Naive B cell (primary cell): ENCODE data around the gene DLL1. TPM values are rescaled to one million over a fixed set of nuclear protein-coding genes. Genes with fewer than 3 reads are reported as not detected.
A peak's percentile ranks its signal among the peaks of the same experiment; 100 is the strongest.

Experiments used
- ATAC-seq, 2 donors: fragments of 150-1000 bp; cut with Tn5 transposase; 2 replicates each; pipeline ENCODE4 v1.10.0; 2021; ENCODE audit warnings: low read depth in 2 of 2, mild to moderate bottlenecking in 2 of 2, moderate library complexity in 2 of 2
- DNase-seq: peaks from one replicate; pipeline ENCODE4 v3.0.0; 2022
- H3K27ac Mint-ChIP-seq, 6 donors: one replicate each; pipeline ENCODE4 v1.8.0; 2020 to 2022; ENCODE audit warnings: mild to moderate bottlenecking in 6 of 6, mixed read lengths in 6 of 6, moderate library complexity in 5 of 6, inconsistent platforms in 2 of 6
- H3K27me3 Mint-ChIP-seq, 3 donors: one replicate each; pipeline ENCODE4 v1.8.0; 2021 to 2022; ENCODE audit warnings: mixed read lengths in 3 of 3, mild to moderate bottlenecking in 1 of 3
- H3K36me3 Mint-ChIP-seq, 2 donors: one replicate each; pipeline ENCODE4 v1.8.0; 2020 to 2022; ENCODE audit warnings: mixed read lengths in 2 of 2, inconsistent platforms in 1 of 2, mild to moderate bottlenecking in 1 of 2
- H3K4me1 Mint-ChIP-seq, 3 donors: one replicate each; pipeline ENCODE4 v1.8.0; 2020 to 2022; ENCODE audit warnings: mixed read lengths in 3 of 3, inconsistent platforms in 1 of 3, mild to moderate bottlenecking in 1 of 3, moderate library complexity in 1 of 3
- H3K4me3 Mint-ChIP-seq, 8 donors: one replicate each; pipeline ENCODE4 v1.8.0; 2020 to 2022; ENCODE audit warnings: mild to moderate bottlenecking in 8 of 8, mixed read lengths in 8 of 8, moderate library complexity in 8 of 8, inconsistent platforms in 2 of 8
- H3K9me3 Mint-ChIP-seq, 7 donors: one replicate each; pipeline ENCODE4 v1.8.0; 2020 to 2022; ENCODE audit warnings: mixed read lengths in 7 of 7, mild to moderate bottlenecking in 5 of 7, inconsistent platforms in 2 of 7, moderate library complexity in 1 of 7
- polyA plus RNA-seq, 6 donors: library from polyadenylated mRNA; unstranded; fragments of 300-500 nt; fragmentation: Illumina TruSeq; gene quantifications; one replicate each; pipeline ENCODE4 v1.2.3, GENCODE V29; 2021; ENCODE audit warnings: low read depth in 6 of 6

The DLL1 gene
- polyA plus RNA-seq, 6 donors from 2014 or later, result 0.19 to 1.4 (median 0.98) TPM; not detected in 2

DNA sequence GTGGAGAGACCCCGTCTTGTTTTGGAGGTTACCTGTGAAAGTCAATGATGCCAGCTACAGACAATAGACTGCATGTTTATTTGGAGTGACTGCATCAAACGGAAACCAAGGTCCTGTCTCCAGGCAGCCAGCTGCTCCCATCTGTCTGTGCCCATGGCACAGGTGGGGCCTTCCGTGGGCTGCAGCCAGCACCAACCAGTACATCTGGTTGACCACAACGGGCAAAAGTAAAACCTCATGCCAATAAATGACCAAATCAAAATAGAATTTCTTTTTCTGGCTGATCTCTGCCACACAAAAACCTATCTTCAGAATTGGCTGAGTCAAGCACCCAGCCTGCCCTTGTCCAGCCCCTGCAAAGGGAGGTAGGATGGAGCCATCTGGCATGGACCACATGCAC is 33.5 kb downstream of the DLL1 start:
- Mint-ChIP-seq H3K4me1 (no peaks in the 10 kb centered on the region), H3K27me3 (peaks cover 22 to 44% (median 35%) of the 10 kb centered on the region in 3 donors), H3K36me3 (no peaks in the 10 kb centered on the region), H3K9me3 (no peaks in the 10 kb centered on the region), H3K27ac (no peak overlapping the region), H3K4me3 (peak overlapping the region in 1 of 8 donors; percentile 58)
- ATAC-seq (no peak), DNase-seq (no peak)

GRCh38 chr6:170256641-170257040 is 34.2 kb downstream of the DLL1 start:
- DNase-seq (no peak), ATAC-seq (no peak)
- no peak overlapping the region for H3K27ac Mint-ChIP-seq
- peaks cover 22 to 39% (median 35%) of the 10 kb centered on the region in 3 donors for H3K27me3 Mint-ChIP-seq
- no peaks in the 10 kb centered on the region for H3K9me3 Mint-ChIP-seq
- no peak overlapping the region for H3K4me3 Mint-ChIP-seq
- H3K4me1 Mint-ChIP-seq, result no peaks in the 10 kb centered on the region
- H3K36me3 Mint-ChIP-seq, result no peaks in the 10 kb centered on the region

GRCh38 chr6:170255426-170256125 is 35.3 kb downstream of the DLL1 start:
- DNase-seq, result no peak
- no peak overlapping the region for H3K4me3 Mint-ChIP-seq
- H3K27ac Mint-ChIP-seq, result peak overlapping the region in 1 of 6 donors; percentile 49
- H3K36me3 Mint-ChIP-seq, result no peaks in the 10 kb centered on the region
- H3K4me1 Mint-ChIP-seq, result no peaks in the 10 kb centered on the region
- H3K9me3 Mint-ChIP-seq, result no peaks in the 10 kb centered on the region
- no peak for ATAC-seq
- H3K27me3 Mint-ChIP-seq, result peaks cover 22 to 41% (median 34%) of the 10 kb centered on the region in 3 donors

- H3K4me1 Mint-ChIP-seq, result no peaks in the 10 kb centered on the region
- H3K4me3 Mint-ChIP-seq, result no peak overlapping the region
- no peak for ATAC-seq
- no peaks in the 10 kb centered on the region for H3K36me3 Mint-ChIP-seq
- H3K27me3 Mint-ChIP-seq, result peaks cover 22 to 37% (median 33%) of the 10 kb centered on the region in 3 donors
- H3K27ac Mint-ChIP-seq, result no peak overlapping the region
- DNase-seq, result no peak
- H3K9me3 Mint-ChIP-seq, result no peaks in the 10 kb centered on the region
Measured at GRCh38 chr6:170254315-170255213, 36.3 kb downstream of the DLL1 start.

DNA sequence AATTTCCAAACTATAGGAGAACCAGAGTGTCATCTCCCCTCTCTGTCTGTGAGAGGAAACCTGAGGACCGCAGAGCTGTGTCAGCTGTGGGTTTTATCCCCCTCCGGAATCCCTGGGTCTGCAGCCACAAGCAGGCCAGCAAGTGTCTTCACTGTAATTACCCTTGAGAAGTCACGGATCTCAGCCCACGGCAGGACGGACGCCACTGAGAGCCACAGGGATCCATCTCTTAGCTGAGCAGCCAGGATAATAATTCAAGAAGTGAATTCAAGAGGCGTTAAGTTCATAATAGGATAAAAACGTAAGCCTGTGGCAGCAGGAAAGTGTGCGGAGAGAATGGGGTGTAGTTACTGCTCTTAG is 37.0 kb downstream of the DLL1 start:
- Mint-ChIP-seq H3K9me3 (no peaks in the 10 kb centered on the region), H3K4me3 (peak overlapping the region in 1 of 8 donors; percentile 52)
- no peak for DNase-seq

GRCh38 chr6:170253226-170253909 is 37.5 kb downstream of the DLL1 start:
- Mint-ChIP-seq H3K4me3 (no peak overlapping the region), H3K4me1 (no peaks in the 10 kb centered on the region), H3K9me3 (no peaks in the 10 kb centered on the region), H3K36me3 (no peaks in the 10 kb centered on the region), H3K27ac (no peak overlapping the region), H3K27me3 (peaks cover 13 to 44% (median 32%) of the 10 kb centered on the region in 3 donors)
- DNase-seq (no peak), ATAC-seq (no peak)

More for the DNA sequence above, 37.0 kb downstream of the DLL1 start:
- Mint-ChIP-seq H3K27ac (no peak overlapping the region), H3K36me3 (no peaks in the 10 kb centered on the region), H3K4me1 (no peaks in the 10 kb centered on the region), H3K27me3 (peaks cover 18 to 40% (median 37%) of the 10 kb centered on the region in 3 donors)
- no peak for ATAC-seq

DNA sequence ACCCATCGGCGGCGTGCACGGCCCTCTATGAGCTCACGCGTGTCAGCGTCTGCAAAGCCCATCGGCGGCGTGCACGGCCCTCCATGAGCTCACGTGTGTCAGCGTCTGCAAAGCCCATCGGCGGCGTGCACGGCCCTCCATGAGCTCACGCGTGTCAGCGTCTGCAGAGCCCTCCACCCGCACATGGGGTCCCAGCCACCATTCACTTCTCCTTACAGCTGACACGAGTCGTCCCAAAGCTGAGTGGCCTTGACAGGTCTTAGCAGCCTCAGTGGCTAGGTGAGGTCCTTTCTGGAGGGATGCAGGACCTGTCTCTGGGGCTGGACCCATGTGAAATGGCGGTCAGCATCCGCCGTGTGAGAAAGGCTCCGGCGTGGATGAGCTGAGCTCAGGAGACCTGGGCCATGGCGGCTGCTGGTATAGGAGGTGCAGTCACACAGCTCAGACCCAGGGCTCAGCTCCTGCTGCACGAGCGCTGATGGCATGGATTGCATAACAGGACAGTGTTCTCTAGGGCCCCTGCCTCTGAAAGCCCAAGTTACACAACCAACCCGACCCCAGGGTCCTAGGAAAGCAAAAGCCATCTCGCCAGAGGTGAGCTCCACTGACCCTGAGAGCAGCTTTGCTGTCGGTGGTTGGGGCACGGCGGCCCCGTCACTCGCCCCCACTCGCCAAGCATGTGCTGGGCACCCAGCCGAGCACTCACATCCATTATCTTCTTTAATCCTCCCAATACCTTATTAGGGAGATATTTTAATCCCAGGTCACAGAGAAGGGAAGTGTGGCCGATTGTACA is 38.9 kb downstream of the DLL1 start:
- Mint-ChIP-seq H3K27ac (peak overlapping the region in 1 of 6 donors; percentile 62), H3K36me3 (no peaks in the 10 kb centered on the region), H3K4me3 (no peak overlapping the region), H3K27me3 (peaks cover 13 to 53% (median 29%) of the 10 kb centered on the region in 3 donors), H3K4me1 (no peaks in the 10 kb centered on the region), H3K9me3 (no peaks in the 10 kb centered on the region)
- DNase-seq, result no peak
- ATAC-seq, result no peak

DNA sequence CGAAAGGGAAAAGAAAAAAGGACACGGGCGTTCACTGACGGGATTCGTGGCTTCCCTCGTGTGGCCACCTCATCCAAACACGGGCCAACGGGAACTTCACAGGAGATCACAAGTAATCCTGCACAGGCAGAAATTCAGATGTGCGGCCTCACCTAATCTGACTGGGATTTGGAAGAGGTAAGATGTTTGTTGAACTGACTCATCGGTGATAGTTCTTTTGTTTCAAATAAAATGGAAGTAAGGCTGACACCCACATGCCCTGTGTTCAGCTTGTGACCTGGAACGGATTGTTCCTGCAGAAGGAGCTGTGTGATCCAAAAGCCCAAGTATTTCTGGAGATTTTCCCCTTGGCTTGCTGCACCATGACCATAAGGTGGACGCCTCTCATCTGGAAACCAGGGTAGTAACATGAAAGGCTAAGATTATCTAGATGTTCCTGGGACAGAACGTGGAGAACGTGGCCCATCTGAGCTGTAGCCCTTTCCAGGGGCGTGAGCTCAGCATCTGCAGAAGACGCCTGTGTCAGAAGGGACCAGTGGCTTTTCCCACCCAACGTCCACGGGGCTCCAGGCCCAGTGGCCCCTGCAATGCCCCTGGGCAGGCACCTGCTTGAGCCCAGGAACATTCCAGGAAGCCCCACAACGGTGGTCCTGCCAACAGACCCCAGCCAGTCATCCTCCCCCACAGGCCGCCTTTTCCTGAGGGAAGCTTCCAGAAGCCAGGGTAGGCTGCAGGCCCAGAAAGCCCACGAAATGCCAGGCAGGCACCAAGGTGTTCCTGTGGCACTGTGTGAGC is 39.7 kb downstream of the DLL1 start:
- no peak overlapping the region for H3K4me3 Mint-ChIP-seq
- H3K36me3 Mint-ChIP-seq, result no peaks in the 10 kb centered on the region
- no peaks in the 10 kb centered on the region for H3K4me1 Mint-ChIP-seq
- ATAC-seq (no peak), DNase-seq (no peak)
- H3K27me3 Mint-ChIP-seq, result peaks cover 13 to 46% (median 25%) of the 10 kb centered on the region in 3 donors
- H3K27ac Mint-ChIP-seq, result no peak overlapping the region
- H3K9me3 Mint-ChIP-seq, result no peaks in the 10 kb centered on the region

DNA sequence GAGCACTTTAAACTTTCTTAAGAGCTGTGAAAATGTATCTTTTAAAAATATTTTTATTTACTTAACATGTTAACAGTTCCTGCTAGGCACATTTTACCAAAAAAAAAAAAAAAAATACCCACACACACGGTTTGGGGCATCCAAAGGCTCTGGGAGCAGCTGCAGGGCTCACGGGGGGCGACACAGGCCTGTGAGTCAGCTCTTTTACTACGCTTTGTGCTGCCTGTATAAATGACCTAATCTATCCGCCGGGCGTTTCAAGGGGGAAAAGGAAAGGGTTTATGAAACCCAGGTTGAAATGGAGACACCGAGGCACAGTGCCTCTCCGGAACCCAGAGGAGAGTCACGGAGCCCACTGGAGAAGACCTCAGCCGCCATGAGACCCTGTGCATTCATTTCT is 40.4 kb downstream of the DLL1 start:
- Mint-ChIP-seq H3K27me3 (peaks cover 10 to 42% (median 22%) of the 10 kb centered on the region in 3 donors), H3K4me1 (no peaks in the 10 kb centered on the region), H3K27ac (no peak overlapping the region), H3K9me3 (no peaks in the 10 kb centered on the region), H3K36me3 (no peaks in the 10 kb centered on the region), H3K4me3 (no peak overlapping the region)
- DNase-seq (no peak), ATAC-seq (no peak)

DNA sequence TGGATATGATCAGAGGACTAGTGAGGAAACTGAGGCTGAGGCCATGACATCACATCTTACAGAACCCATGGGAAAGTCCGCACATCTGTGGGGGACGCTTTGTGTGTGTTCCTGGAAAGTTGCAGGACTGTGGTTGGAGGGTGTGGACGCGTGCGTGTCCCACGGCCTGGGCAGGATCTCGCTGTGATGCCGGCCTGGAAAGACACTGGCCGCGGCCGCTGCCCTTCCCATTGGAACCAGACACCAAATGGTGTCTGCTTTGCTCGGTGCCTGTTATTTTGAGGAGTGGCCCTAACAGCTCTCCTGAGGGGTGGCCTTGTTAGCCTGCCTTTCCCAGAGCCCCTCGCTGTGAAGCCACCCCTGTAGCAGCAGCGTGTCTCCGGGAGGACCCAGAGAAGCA is 41.1 kb downstream of the DLL1 start:
- H3K4me3 Mint-ChIP-seq, result no peak overlapping the region
- no peaks in the 10 kb centered on the region for H3K9me3 Mint-ChIP-seq

DNA sequence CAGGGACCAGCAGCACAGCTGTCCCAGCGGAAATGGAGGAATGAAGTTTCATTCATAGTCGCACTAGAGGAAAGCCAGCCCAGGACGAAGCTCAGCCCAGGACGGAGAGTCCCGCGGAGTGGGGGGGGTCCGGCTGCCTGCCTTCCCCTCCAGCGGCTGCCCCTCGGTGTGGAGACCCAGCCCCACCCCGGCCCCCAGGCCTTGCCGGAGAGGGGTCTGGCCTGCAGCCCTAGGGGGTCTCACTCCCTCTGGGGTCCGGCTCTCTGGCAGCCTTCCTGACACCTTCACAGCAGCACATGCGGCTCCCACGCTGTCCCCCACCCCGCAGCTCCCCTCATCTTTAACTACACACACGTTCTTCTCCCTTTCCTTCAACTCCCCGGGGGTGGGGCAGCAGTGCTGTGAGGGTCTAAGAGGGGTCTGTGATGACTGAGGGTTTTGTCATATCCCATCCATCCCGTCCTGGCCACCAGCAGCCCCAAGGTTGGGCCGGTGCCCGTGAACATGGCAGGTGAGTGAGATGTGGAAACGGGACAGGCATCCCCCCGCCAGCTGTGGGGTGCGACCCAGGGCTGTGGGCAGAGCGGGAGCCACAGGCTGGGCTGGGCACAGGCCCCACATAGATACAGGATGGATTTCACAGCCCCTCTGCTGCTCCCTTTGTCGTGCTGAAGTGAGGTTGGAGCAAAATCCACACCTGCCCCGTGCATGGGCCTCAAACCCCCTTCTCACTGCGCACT is 41.8 kb downstream of the DLL1 start:
- H3K4me1 Mint-ChIP-seq, result no peaks in the 10 kb centered on the region
- no peak overlapping the region for H3K27ac Mint-ChIP-seq
- ATAC-seq (no peak), DNase-seq (no peak)
- H3K4me3 Mint-ChIP-seq, result no peak overlapping the region
- H3K27me3 Mint-ChIP-seq, result peaks cover 0 to 39% (median 13%) of the 10 kb centered on the region in 3 donors
- no peaks in the 10 kb centered on the region for H3K9me3 Mint-ChIP-seq
- H3K36me3 Mint-ChIP-seq, result no peaks in the 10 kb centered on the region

More for the DNA sequence above, 41.1 kb downstream of the DLL1 start:
- no peaks in the 10 kb centered on the region for H3K4me1 Mint-ChIP-seq
- no peaks in the 10 kb centered on the region for H3K36me3 Mint-ChIP-seq
- ATAC-seq (no peak), DNase-seq (no peak)
- H3K27me3 Mint-ChIP-seq, result peaks cover 4 to 42% (median 16%) of the 10 kb centered on the region in 3 donors
- peak overlapping the region in 1 of 6 donors; percentile 66 for H3K27ac Mint-ChIP-seq
